ENCODE measurements around the gene RAB4A. TPM values are rescaled to one million over a fixed set of nuclear protein-coding genes. Genes with fewer than 3 reads are reported as not detected.
A peak's percentile ranks its signal among the peaks of the same experiment; 100 is the strongest.

RAB4A gene
- total and polyA plus RNA-seq, 2 of the 8 experiments (the other 6 are each of a cell fraction or from before 2014, with no cell fraction given), result 13.3 to 68.8 TPM

DNA sequence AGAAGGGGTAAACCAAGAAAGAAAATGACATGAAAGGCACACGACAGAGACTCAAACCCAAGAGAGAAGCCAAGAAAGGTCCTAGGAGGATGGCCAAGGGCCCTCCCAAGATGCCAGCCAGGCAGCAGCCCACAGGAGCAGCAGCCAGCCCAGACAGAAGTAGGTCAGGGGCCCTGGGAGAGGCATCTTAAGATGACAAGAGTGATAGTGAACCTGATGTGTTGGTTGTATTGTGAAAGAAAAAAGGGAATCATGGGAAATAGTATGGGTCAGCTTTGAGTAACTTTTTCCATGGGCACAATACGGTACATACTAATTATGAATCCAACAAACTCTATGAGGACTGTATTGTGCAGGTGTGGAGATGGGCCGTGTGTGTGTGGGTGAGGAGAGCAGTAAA lies 68.6 kb downstream of the RAB4A start:
- H2AK5ac ChIP-seq (ENCODE audit: low read depth, low read length), result no peak overlapping the region
- no peaks in the 10 kb centered on the region for H3K9me3 ChIP-seq (ENCODE audit: insufficient read depth in 2 of 2, low read depth in 1 of 2, low read length in 1 of 2)
- no peak overlapping the region for H2BK5ac ChIP-seq (ENCODE audit: low read depth, low read length)
- H3K27ac ChIP-seq (ENCODE audit: low read depth, low read length), result no peak overlapping the region
- ChIA-PET CTCF (ENCODE audit: partially characterized antibody) (interaction anchor here (1.0 kb wide), 2 partner anchors 8 to 33 kb away, joined by 3 to 4 read pairs; no protein-coding TSS in a partner anchor), POLR2A (ENCODE audit: partially characterized antibody) (interaction anchor here (0.5 to 0.9 kb wide), 2 partner anchors 8 to 113 kb away, joined by 3 read pairs; no protein-coding TSS in a partner anchor)
- no peak overlapping the region for H3K14ac ChIP-seq (ENCODE audit: insufficient read length)
- H2BK120ac ChIP-seq (replicated peaks; ENCODE audit: low read depth, low read length), result no peak overlapping the region
- DNase-seq (ENCODE audit: low read depth in 1 of 2, low spot score in 2 of 2), result no peak
- no peak overlapping the region for H4K91ac ChIP-seq (replicated peaks; ENCODE audit: insufficient read length, low read length)
- no peak overlapping the region for H4K8ac ChIP-seq (ENCODE audit: extremely low read depth, insufficient read depth, low read length)
- H3K18ac ChIP-seq (ENCODE audit: extremely low read depth, low read length), result no peak overlapping the region
- H2AFZ ChIP-seq (ENCODE audit: low read length), result no peak overlapping the region
- no peak overlapping the region for H3K23ac ChIP-seq (ENCODE audit: insufficient read length)
- no peak overlapping the region for H3K9ac ChIP-seq (replicated peaks in 1 of 4; ENCODE audit: extremely low read depth in 1 of 4, low read depth in 3 of 4, low read length in 3 of 4)
- H3K79me1 ChIP-seq (ENCODE audit: low read depth, low read length), result peaks cover 7% of the 10 kb centered on the region; the same call in 1 of the 2 replicates
- FAIRE-seq, result no peak
- peaks cover 9% of the 10 kb centered on the region; the same call in 1 of the 2 replicates for H3K23me2 ChIP-seq (ENCODE audit: low read depth, low read length)
- H4K5ac ChIP-seq (ENCODE audit: insufficient read length, low read depth, low read length), result no peak overlapping the region
- peak overlapping the region in 1 of 2 experiments; percentile 67; a peak in 1 of 4 replicates for H3K4me2 ChIP-seq (ENCODE audit: insufficient read depth in 1 of 2, low read depth in 2 of 2, low read length in 2 of 2)
- 84% methylated on average over 3 of the region's 3 CpGs; no CpG with 5 or more reads in 1 of the 2 experiments for WGBS, 2 experiments (ENCODE audit: extremely low coverage in 1 of 2, insufficient coverage in 1 of 2, insufficient read length in 1 of 2, insufficient replicate concordance in 2 of 2, low coverage in 1 of 2, low lambda C conversion rate in 2 of 2, missing lambda C conversion rate in 1 of 2)
- no peak overlapping the region for H2BK15ac ChIP-seq (ENCODE audit: low read length)
- peaks cover 2 to 13% (median 8%) of the 10 kb centered on the region in 4 experiments; a peak in 5 of 7 replicates for H3K27me3 ChIP-seq (replicated peaks in 1 of 4; ENCODE audit: control insufficient read depth in 3 of 4, extremely low read depth in 1 of 4, insufficient read depth in 3 of 4, low read length in 3 of 4)
- no peak overlapping the region for H2BK20ac ChIP-seq (ENCODE audit: low read length)
- H3K56ac ChIP-seq (replicated peaks; ENCODE audit: insufficient read length, low read depth, low read length), result no peak overlapping the region
- H4K20me1 ChIP-seq (replicated peaks in 1 of 2; ENCODE audit: control insufficient read depth in 1 of 2, insufficient read depth in 2 of 2, low read length in 2 of 2), result peaks cover 2 to 8% of the 10 kb centered on the region in 2 experiments
- no peak overlapping the region for H2BK12ac ChIP-seq (ENCODE audit: low read depth, low read length)
- peaks cover 0 to 6% (median 5%) of the 10 kb centered on the region in 4 experiments; a peak in 6 of 7 replicates for H3K4me1 ChIP-seq (replicated peaks in 1 of 4; ENCODE audit: control insufficient read depth in 3 of 4, insufficient read depth in 4 of 4, low read length in 3 of 4)
- H3K36me3 ChIP-seq (ENCODE audit: control insufficient read depth in 2 of 4, insufficient read depth in 4 of 4, low read length in 3 of 4), result peaks cover 0 to 3% (median 0%) of the 10 kb centered on the region in 4 experiments; a peak in 1 of 8 replicates
- H3K4ac ChIP-seq (replicated peaks; ENCODE audit: insufficient read length, low read depth, low read length), result no peak overlapping the region
- H3K79me2 ChIP-seq (ENCODE audit: control insufficient read depth in 1 of 2, insufficient read depth in 2 of 2, low read length in 2 of 2), result peaks cover 8 to 65% of the 10 kb centered on the region in 2 experiments
- H3K4me3 ChIP-seq (ENCODE audit: extremely low read depth in 1 of 4, insufficient read depth in 2 of 4, low read depth in 3 of 4, low read length in 4 of 4), result no peak overlapping the region
- TF ChIP-seq, protein P1, sequence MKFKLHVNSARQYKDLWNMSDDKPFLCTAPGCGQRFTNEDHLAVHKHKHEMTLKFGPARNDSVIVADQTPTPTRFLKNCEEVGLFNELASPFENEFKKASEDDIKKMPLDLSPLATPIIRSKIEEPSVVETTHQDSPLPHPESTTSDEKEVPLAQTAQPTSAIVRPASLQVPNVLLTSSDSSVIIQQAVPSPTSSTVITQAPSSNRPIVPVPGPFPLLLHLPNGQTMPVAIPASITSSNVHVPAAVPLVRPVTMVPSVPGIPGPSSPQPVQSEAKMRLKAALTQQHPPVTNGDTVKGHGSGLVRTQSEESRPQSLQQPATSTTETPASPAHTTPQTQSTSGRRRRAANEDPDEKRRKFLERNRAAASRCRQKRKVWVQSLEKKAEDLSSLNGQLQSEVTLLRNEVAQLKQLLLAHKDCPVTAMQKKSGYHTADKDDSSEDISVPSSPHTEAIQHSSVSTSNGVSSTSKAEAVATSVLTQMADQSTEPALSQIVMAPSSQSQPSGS (IDR thresholded peaks at IDR 0.05; ENCODE audit: low read length), result no peak
- no peak for TF ChIP-seq JUN (IDR thresholded peaks at IDR 0.05; ENCODE audit: low read depth, low read length)
- TF ChIP-seq GTF2F1 (IDR thresholded peaks at IDR 0.05; ENCODE audit: borderline replicate concordance, low read depth, low read length), result no peak
- TF ChIP-seq, protein P2, sequence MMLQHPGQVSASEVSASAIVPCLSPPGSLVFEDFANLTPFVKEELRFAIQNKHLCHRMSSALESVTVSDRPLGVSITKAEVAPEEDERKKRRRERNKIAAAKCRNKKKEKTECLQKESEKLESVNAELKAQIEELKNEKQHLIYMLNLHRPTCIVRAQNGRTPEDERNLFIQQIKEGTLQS (IDR thresholded peaks at IDR 0.05; ENCODE audit: insufficient read depth, low read depth, low read length), result no peak
- no peak for TF ChIP-seq POLR2AphosphoS5 (IDR thresholded peaks at IDR 0.05; ENCODE audit: low read depth, low read length)
